Upper lobe of right lung (tissue), 1 donor: ENCODE data around the gene TMEM74B. TPM values are rescaled to one million over a fixed set of nuclear protein-coding genes. Genes with fewer than 3 reads are reported as not detected.
A peak's percentile ranks its signal among the peaks of the same experiment; 100 is the strongest.

Experiments used
- ATAC-seq: fragments of 200-7000 bp; cut with Tn5 transposase; one replicate; pipeline ENCODE4 v1.9.1; 2020; ENCODE audit warnings: mild to moderate bottlenecking, moderate library complexity
- DNase-seq: peaks from one replicate; pipeline ENCODE4 v3.0.0-alpha.2; 2020
- H3K27ac ChIP-seq: fragments of 200-600 bp; one replicate; pipeline ENCODE4 v1.8.0; 2022
- H3K27me3 ChIP-seq: fragments of 200-600 bp; one replicate; pipeline ENCODE4 v1.8.0; 2022; ENCODE audit warnings: mild to moderate bottlenecking
- H3K36me3 ChIP-seq: fragments of 200-600 bp; one replicate; pipeline ENCODE4 v1.8.0; 2022
- H3K4me1 ChIP-seq: fragments of 200-600 bp; one replicate; pipeline ENCODE4 v1.8.0; 2022
- H3K4me3 ChIP-seq: fragments of 200-600 bp; one replicate; pipeline ENCODE4 v1.8.0; 2022; ENCODE audit warnings: mild to moderate bottlenecking
- H3K9me3 ChIP-seq: fragments of 200-600 bp; one replicate; pipeline ENCODE4 v1.8.0; 2022
- CTCF ChIP-seq: fragments of 200-600 bp; IDR thresholded peaks from one replicate; pipeline ENCODE4 v1.8.0; 2022; ENCODE audit warnings: antibody characterized with exemption
- intact Hi-C: fragments of 100-400 bp; cut with DNase I; formaldehyde crosslinking; loops from one replicate; pipeline ENCODE4 v1.11.0; 2022
- total RNA-seq: library from RNA; stranded (reverse); fragmentation: NEBNext Ultra II Directional; extraction: Animal tissue kit (Norgen Biotek cat#: 25700); gene quantifications from one replicate; pipeline ENCODE4 v1.2.1, GENCODE V29; 2021
- donor health status: DM: no; HTN: yes; CAD: no; lungs with severe emphysema.

TMEM74B gene
- total RNA-seq, 1 donor from 2014 or later = 6.1 TPM

DNA sequence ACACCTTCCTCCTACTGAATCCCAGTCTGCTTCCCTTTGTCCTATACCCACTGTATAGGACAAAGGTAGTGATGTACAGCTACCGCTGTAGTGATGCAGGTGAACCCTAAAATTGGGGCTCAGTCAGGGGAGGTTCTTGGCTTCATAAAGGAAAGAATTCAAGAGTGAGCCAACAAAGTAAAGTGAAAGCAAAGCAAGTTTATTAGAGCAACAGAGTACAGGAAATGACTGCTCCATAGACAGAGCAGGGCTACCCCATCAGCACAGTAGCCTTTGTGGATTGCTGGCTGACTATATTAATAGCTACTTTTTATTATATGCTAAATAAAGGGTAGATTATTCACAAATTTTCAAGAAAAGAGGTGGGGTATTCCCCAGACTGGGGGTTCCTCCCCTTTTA is 15.2 kb upstream of the TMEM74B start:
- no peaks in the 10 kb centered on the region for H3K27me3 ChIP-seq
- TF ChIP-seq CTCF = no peak
- no peak for DNase-seq
- H3K27ac ChIP-seq = peak overlapping the region; percentile 78
- H3K4me3 ChIP-seq = no peak overlapping the region
- intact Hi-C loops = no loop called here
- H3K36me3 ChIP-seq = no peaks in the 10 kb centered on the region
- ATAC-seq = no peak
- peaks cover 9% of the 10 kb centered on the region for H3K4me1 ChIP-seq
- no peaks in the 10 kb centered on the region for H3K9me3 ChIP-seq

DNA sequence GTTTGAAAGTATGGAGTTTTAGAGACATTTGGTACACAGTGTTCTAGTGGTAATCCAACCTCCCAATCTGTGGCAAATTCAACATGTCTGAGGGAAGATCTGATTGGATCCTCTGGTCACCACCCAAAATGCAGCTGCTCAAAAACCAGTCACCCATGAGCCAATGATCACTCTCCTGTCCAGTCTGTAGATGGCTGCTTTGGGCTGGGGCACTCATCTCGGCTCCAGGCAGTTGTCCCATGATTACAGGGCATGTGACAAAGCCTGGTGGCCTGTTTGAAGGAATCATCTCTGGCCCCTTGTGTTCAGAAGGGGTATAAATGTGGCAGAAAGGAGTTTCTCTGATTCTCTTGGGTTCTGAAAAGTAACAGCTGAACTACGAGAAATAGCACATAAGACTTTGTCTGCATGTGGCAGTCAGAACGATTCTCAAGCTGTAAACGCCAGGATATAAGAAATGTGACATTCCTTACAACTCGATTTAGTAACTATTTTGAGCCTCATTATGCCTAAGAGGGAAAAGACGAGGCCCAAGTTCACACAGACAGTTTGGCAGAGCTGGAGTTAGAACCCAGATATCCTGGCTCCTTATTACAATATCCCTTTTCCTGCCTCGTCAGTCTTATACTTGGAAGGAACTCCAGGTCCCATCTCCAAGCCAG is 14.6 kb upstream of the TMEM74B start:
- DNase-seq = no peak
- Histone ChIP-seq H3K9me3 (no peaks in the 10 kb centered on the region), H3K4me1 (peaks cover 9% of the 10 kb centered on the region), H3K4me3 (no peak overlapping the region), H3K36me3 (no peaks in the 10 kb centered on the region), H3K27ac (peak overlapping the region; percentile 78), H3K27me3 (no peaks in the 10 kb centered on the region)
- no peak for ATAC-seq
- no peak for TF ChIP-seq CTCF
- intact Hi-C loops = no loop called here

DNA sequence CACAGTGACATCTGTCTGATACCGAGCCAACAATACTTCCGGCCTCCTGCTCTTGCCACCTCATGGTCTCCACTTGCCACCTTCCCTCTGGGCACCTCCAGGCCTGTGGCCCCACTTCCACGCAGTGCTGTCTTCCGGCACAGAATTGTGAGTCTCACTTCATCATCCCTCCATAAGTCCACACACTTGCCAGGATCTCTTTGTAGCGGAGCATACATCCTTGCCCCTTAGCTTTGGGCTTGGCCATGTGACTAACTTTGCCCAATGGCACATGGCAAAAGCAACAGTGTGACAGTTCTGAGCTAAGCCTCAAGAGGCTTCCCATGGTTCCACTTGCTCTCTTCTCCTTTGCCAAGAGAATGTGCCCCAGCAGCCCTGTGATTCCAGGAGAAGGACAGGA is 14.0 kb upstream of the TMEM74B start:
- H3K36me3 ChIP-seq = no peaks in the 10 kb centered on the region
- H3K27me3 ChIP-seq = no peaks in the 10 kb centered on the region
- H3K4me3 ChIP-seq = no peak overlapping the region
- H3K9me3 ChIP-seq = no peaks in the 10 kb centered on the region
- intact Hi-C loops = no loop called here
- TF ChIP-seq CTCF = no peak
- H3K4me1 ChIP-seq = peaks cover 5% of the 10 kb centered on the region
- no peak overlapping the region for H3K27ac ChIP-seq
- no peak for DNase-seq
- no peak for ATAC-seq

DNA sequence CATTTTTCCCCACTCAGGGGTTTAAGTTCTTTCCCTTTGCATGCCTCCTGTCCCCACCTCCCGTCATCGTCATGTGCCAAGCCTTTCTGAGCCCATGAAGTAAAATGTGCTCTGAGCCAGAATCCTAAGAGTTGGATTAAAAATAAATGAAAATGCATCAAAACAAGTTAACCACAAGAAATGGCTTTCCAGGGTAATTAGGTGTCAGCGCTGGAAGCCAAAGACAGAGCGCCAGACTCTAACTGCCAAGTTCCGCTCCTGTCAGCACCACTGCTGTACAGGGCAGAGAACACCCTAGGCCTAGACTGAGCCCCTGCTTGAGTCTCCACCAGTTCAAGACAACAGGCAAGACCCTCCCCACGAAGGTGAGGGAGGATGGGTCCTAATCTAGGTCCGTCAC is 13.0 kb upstream of the TMEM74B start:
- intact Hi-C loops = no loop called here
- Histone ChIP-seq H3K4me3 (no peak overlapping the region), H3K27me3 (no peaks in the 10 kb centered on the region), H3K27ac (no peak overlapping the region), H3K4me1 (no peaks in the 10 kb centered on the region), H3K36me3 (no peaks in the 10 kb centered on the region), H3K9me3 (no peaks in the 10 kb centered on the region)
- ATAC-seq (peak; percentile 38), DNase-seq (no peak)
- TF ChIP-seq CTCF = no peak

- peak; percentile 48 for ATAC-seq
- Histone ChIP-seq H3K9me3 (no peaks in the 10 kb centered on the region), H3K27me3 (no peaks in the 10 kb centered on the region), H3K36me3 (no peaks in the 10 kb centered on the region), H3K4me1 (no peaks in the 10 kb centered on the region), H3K27ac (no peak overlapping the region), H3K4me3 (no peak overlapping the region)
- intact Hi-C loops = no loop called here
- TF ChIP-seq CTCF = no peak
- no peak for DNase-seq
These were observed 11.9 kb upstream of the TMEM74B start for GRCh38 chr20:1196634-1197033.

DNA sequence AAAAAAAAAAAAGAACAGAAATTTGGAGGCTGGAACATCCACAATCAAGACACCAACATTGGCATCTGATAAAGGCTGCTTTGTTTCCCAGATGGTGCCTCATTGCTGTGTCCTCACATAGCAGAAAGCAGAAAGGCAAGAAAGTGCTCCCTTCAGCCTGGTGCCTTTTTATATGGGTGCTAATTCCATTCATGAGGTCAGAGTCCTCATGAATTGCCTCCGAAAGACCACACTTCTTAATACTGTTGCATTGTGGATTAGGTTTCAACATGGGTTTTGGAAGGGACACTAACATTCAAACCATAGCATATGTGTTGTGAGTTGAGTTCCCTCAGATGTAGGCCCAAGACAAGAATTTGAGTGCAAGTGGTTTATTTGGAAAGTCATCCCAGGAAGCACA is 10.4 kb upstream of the TMEM74B start:
- DNase-seq (no peak), ATAC-seq (no peak)
- Histone ChIP-seq H3K36me3 (no peaks in the 10 kb centered on the region), H3K27me3 (no peaks in the 10 kb centered on the region), H3K4me3 (no peak overlapping the region), H3K27ac (no peak overlapping the region), H3K4me1 (peaks cover 8% of the 10 kb centered on the region), H3K9me3 (no peaks in the 10 kb centered on the region)
- TF ChIP-seq CTCF = no peak
- intact Hi-C loops = no loop called here
